Middle frontal gyrus (tissue), 1 donor: ENCODE measurements around the gene ABHD17C.

Experiments used
- DNase-seq: peaks from one replicate; pipeline ENCODE4 v3.0.0-alpha.2; 2015; ENCODE audit warnings: low spot score; ENCODE audit errors: extremely low spot score

ABHD17C gene

GRCh38 chr15:80689294-80689693 lies 5.8 kb upstream of the ABHD17C start:
- DNase-seq: no peak

DNA sequence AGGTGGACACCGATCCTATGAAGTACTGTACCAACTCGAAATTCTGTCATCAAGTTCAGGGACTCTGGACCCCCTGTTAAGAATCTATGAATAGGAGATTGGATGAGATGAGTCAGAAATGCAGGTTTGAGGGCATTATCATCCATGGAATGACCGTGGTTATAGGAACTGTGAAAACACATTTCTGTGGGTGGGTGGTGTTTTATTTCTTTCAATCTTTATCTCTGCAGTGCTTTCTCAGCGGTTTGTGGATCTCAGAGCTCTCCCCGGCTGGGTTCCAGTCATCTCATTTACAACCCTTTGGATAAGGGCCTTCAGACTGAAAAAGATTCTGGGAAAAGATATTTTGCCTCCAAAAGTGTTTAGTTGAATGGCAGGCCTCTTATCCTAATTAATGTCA lies 5.4 kb upstream of the ABHD17C start:
- DNase-seq: no peak

GRCh38 chr15:80691575-80691974 lies 3.5 kb upstream of the ABHD17C start:
- DNase-seq: no peak

- no peak for DNase-seq
These were observed 1.2 kb upstream of the ABHD17C start for GRCh38 chr15:80693682-80694610.

GRCh38 chr15:80694611-80695098 lies 455 bp upstream of the ABHD17C start:
- DNase-seq: no peak

GRCh38 chr15:80695911-80696661 lies 976 bp downstream of the ABHD17C start:
- no peak for DNase-seq

DNA sequence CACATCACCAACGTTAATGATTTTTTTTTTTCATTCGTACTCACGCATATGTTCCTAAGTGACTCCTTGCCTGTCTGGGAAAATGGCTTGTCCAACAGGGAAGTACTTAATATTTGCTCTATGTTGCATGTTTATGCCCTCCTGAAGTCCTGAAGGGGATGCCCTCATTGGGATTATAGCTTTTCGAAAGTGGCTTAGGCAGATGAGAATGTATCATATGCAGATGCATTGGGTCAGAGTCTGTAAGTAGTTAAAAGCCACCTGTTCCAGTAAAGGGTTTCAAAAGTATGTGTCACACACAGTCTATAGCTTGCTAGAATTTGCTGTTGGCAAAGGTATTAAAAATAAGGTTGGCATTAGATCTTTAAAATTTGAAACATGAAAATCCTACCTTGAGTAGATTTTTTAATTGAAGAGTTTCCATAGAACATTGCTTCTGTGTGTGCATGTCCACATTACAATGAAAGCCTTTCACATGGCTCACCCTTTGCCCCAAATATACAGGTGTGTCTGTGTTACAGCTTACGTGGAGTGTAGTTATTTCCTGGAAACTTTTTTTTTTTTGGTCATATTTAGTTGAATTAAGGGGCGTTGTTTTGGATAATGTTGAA lies 2.1 kb downstream of the ABHD17C start:
- no peak for DNase-seq

DNA sequence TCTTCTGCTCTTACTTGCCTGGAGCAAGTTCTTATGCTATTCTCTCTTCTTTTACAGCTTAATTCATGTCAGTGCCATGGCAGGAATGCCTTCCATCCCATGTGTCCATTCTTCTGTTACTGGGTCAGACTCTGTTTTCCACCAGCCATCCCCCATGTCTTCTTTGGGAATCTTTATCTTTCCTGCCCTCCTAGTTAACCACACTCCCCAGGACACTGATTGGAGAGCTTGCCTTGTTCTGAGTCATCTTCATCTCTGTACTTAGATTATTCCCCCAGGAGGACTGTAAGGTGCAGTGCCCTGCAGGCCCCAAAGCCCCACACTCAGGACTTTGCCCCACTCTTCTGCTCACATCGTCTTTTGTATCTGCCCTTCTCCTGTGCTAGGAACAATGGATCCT lies 3.6 kb downstream of the ABHD17C start:
- DNase-seq: no peak

DNA sequence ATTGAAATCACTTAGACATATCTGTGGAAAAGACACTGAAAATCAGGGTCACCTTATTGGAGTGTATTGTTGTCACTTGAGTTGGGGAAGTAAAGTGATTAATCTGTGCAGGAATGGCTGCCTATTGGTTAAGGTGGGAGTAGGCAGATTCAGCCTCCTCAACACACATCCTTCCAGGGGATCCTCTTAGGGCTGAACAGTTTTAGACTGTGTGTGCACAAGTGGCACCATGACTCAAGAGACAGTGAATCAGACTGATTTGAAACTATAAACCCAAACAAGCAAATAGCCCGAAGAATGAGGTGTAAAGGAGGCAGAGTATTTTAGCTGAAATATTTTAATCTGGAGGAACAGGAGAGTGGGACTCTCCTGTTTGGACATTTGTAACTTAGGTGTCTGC lies 4.9 kb downstream of the ABHD17C start:
- no peak for DNase-seq

DNA sequence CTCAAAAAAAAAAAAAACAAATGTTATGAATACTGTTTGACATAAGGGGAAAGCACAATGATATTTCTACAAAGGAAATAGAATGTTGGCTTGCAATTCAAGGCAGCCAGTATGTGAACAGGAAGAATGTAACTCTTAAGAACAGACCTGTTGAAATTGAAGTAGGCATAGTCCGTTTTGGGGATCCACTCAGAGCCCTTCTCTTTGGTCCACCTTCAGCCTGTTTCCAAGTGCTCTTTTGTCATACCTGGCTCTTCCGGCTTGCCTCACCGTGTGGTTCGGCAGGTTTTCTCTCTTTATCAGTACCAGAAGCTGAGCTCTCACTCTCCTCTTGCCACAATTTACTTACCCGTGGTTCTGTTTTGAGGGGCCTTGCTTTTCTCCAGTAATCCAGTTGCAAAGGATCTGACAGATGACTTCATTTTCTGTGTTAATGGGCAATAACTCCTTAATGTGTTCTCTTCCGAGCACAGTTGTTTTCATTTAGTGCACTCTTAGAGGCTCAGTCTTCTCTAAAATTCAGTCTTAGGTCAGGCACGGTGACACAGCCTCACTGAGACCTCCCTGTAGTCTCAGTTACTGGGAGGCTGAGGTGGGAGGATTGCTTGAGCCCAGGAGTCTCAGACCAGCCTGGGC lies 6.7 kb downstream of the ABHD17C start:
- no peak for DNase-seq

DNA sequence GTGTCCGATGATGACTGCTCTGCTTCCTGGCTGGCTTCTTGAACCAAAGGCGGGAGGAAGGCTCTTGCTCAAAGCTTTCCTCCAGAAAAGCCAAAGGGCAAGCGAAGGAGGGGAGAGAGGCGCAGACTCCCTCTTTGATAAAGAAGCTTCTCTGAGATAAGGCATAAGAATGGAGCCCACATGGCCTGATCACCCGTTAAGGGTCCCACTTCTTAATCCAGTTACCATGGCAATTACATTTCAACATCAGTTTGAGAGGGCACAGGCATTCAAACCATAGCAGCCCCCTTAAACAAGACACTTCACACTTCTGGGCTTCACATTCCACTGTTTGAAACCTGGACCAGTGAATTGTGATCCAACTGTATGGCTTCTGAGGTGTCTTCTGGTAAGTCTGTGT lies 8.0 kb downstream of the ABHD17C start:
- DNase-seq: no peak

GRCh38 chr15:80703965-80704364 lies 8.9 kb downstream of the ABHD17C start:
- no peak for DNase-seq

GRCh38 chr15:80706161-80706560 lies 11.1 kb downstream of the ABHD17C start:
- no peak for DNase-seq

GRCh38 chr15:80709542-80709941 lies 14.4 kb downstream of the ABHD17C start:
- DNase-seq: no peak

DNA sequence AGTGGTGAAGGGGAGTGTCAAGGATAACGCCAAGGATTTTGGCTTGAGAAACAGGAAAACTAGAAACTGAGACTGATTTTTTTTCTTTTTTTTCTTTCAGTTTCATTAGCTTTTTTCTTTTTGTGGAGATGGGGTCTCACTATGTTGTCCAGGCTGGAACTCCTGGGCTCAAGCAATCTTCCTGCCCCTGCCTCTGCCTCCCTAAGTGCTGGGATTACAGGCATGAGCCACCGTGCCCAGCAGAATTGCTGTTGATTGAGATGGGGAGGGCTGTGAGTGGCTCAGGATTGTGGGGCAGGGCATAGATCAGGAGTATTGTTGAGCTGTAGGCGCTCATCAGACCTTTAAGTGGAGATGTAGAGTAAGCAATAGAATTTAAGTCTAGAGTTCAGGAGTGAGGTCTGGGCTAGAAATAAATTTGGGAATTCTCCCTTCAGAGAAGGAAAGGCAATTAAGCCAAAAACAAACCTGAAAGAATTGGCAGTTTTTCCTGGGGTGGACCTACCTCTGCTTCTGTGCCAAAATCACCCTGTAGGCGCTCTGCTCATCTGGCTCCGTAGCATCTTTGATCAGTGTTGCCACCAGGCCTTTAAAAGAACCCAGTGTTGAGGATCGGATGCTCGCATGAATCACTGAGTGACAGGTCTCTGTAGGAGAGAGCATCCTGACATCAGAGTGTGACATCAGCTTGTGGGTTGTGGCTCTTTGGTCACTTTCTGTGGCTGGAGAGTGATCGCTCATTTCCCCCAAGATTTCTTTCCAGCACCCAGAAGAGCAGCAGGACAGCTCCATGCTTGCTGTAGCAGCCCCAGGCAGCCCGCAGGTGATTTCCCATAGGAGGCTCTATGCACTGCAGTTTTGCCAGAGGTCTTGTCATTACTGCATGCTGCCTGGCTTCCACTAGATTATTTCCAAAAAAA lies 15.8 kb downstream of the ABHD17C start:
- DNase-seq: no peak

DNA sequence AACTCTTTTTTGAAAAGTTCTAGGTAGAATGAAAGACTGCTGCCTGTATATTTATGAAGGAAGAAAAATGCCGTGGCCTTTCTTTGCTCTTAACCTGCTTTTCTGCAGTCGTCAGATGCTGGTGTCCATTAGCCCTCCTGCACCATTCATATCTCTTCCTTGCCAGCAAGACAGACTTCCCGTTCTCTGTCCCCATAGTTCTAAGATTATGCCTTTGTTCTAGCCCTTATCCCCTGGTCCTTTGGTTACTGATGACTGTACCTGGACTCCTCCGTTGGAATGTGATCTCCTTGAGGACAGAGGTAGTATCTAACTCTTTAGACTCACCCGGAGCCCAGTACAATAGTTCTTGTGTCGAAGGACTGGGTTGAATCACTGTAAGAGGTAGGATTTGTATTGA lies 16.8 kb downstream of the ABHD17C start:
- DNase-seq: no peak

GRCh38 chr15:80712956-80713355 lies 17.8 kb downstream of the ABHD17C start:
- no peak for DNase-seq

DNA sequence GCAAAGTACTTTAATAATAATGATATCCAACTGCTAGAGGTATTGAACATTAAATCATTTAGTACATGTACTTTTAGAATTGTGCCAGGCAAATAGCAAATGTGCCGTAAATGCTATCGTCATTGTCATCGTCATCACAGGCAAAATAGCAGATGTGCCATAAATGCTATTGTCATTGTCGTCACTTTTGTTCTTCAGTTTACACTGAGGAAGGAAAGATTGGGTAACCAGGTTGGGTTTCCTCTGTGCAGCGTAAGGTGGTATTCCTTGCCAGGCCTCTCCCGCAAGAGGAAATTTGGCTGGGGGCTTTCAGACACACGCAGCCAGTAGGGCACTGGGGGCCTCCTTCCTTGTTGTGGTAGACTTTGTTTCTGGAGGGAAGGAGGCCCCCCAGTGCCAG lies 26.4 kb downstream of the ABHD17C start:
- DNase-seq: no peak

DNA sequence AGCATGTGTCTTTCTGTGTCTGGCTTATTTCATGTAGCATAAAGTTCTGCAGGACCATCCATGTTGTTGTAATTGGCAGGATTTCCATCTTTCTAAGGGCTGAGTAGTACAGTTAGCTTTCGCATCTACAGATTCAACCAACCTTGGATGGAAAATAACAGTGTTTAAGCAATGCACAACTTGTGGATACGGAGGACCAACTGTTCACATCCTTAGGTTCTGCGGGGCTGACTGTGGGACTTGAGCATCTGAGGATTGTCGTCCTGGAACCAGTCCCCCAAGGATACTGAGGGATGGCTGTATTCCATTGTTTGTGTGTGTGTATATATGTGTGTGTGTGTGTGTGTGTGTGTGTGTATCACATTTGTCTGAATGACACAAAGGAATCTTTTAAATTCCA lies 27.7 kb downstream of the ABHD17C start:
- DNase-seq: no peak

DNA sequence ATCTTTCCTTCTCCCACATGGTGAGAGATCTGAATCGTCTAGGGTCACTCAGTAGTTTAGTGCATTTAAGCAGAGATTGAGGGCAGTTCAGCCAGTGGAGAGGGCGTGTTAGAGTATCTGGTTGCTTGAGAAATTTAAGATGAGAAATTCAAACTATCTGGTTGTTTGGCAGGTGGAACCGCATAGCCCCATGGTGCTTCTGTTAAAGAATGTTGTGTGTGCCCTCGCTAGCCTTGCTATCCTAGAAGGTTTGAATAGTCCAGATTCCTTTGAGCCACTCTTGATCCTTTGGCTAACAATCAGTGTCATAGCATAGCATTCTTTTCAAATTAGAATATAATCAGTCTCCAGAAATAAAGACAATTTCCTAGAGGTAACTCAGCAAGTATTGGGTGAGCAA lies 32.1 kb downstream of the ABHD17C start:
- DNase-seq: no peak
